ENCODE measurements around the gene SLC66A2.

SLC66A2 gene

DNA sequence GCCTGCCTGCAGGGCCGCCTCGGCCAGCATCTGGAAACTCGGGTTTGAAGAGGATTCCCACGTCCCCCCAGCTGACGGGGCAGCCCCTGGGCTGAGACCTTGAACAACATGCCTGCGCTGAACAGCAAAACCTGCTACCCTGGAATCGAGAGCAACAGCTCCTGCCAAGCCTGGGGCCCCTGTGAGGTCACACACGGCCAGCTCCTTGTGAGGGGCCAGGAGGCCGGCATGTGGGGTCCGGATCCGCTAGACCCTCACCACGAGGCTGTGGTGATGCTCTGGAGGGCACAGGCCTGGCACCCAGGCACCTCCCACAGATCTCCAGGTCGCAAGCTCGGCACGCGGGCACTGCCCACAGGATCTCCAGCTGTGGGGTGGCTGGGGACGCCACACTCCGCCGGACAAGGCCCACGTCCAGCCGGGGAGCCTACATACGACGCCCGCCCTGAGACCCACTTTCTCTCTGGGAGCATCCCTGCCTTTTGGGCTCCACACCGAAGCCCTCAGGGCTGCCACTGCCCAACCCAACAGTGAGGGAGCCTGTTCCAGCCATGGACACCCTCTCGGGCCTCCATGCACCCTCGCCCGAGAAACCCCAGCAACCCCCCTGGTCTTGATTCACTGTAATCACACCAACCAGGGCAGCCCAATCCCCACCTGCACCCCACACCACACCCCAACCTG is 34.1 kb downstream of the SLC66A2 start:
- no peak for DNase-seq

DNA sequence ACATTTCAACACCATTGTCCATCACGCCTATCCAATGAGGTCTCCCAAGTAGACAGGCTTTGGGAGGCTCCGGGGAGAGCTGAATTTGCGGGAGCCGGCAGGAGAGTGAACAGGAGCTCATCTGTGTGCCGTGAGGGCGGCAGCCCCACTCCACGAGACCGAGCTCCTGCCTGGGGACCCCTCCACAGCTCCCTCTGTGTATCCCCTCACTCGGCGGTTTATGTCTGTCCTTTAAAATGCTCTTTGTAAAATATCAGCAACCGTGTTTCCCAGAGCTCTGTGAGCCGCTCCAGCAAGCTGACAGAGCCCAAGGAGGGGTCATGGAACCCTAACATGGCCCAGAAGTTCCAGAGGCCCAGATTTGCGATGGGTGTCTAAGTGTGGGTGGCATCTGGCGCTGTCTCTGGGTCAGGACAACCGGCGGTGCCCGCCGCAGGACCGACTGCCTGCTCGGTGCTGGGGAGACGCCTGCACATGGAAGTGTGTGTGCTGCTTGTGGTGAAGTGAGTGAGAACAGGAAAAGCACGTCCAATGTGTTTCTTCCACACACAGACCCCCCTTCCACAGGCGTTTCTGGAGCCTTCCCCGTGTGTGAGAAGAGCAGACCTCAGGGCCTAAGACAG is 34.8 kb downstream of the SLC66A2 start:
- DNase-seq: no peak

DNA sequence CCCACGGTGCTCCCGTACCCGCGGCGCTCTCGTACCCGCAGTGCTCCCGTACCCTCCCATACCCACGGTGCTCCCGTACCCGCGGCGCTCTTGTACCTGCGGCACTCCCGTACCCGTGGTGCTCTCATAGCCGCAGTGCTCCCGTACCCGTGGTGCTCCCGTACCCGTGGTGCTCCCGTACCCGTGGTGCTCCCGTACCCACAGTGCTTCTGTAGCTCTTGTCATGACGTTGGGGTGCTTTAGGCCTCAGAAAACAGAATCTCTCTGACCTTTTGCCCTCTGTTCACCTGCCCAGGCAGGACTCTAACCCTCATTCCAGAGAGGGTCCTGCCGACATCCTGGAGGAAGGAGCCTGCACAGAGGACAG is 35.3 kb downstream of the SLC66A2 start:
- DNase-seq: no peak

DNA sequence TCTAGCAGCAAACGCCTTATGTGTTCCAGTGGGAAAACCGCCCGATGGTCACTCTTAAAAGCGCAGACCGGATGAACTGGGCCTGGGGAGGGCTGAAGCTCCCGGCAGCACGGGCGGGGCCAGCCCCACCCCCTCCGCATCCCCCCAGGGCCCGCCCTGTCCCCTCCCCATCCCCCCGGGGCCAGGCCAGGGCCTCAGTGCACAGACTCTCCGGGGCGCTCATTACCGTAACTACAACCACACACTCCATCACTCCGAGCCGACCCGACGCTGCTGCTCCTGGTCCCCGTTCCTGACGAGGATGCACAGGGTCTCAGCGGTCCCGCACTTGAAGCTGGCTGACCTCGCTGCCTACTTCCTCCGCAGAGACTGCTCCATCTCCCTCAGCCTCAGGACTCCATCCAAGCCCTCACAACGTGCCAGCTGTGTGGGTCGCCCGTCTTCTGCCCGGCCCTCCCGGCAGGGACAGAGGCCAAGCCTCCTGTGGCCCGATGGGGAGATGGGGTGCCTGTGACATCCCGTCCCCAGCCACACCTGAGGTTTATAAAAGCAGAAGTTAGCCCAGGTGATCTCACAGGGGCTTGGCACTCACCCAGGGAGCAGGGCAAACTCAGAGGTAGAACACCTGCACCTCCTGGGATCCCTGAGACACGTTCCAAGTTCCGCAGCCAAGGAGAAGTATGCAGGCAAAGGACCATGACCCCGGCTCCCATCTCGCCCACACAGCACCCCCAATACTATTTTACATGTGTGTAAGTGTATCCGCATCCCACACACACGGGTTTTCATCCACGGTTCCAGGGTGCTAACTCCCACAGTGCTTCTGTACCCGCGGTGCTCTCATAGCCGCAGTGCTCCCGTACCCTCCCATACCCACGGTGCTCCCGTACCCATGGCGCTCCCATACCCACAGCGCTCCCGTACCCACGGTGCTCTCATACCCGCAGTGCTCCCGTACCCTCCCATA is 36.0 kb downstream of the SLC66A2 start:
- DNase-seq: no peak

DNA sequence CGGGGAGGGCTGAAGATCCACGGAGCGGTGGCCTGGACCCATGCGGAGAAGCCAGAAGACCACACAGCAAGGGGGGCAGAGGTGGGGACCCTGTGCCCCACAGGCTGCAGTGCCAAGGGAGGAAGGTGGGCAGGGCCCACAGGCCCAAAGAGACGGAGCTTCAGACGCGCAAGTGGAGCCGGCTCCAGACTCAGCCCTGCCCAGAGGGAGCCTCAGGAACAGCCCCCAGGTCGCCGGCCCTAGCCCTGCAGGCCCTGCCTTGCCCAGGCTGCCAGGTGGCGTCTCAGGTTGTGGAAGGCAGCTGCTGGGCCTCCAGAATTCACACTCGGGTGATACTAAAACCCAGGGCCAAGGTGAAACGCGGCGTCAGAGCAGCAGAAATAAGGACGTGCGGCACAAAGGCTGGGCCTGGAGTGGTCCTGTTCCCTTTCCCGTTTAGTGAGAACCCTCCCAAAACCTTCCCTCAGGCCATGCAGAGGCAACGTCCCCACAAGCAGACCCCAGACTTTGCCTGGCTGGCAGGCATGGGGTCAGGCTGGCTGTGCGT is 36.8 kb downstream of the SLC66A2 start:
- DNase-seq: no peak

DNA sequence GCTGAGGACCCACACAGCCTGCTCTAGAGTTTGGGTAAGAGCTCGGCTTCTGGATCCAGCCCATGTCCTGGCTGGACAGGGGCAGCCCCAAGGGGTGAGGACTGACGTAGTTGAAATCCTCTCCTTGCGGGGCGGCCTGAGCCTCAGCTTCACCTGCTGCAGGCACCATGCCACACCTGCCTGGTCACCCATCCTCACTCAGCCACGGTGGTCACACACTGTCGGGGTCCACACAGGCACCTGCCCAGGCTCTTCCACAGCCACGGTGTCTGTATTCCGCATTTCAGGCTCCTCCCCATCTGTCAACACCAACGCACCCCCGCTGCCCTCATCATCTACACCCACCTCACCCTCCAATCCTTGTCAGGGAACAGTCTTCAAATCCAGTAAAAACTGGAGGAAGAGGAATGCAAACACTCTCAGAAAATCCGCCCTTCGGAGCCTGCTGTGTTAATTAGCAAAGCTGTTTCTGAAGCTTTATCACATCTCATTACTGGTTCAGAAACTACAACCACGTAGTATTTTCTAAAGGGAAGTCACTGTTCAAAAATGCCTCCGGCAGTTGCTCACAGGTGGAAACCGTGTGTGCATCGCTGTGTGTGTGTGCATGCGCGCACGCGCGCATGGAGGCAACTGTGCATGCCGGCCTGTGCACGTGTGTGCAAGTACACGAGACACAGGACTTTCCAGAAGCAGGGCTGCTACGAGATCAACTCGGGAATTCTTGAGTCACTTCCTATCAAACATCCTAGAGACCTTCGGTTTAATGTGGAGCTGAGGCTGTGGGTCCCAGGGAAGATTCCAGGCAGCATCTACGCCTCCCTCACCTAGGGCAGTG is 38.2 kb downstream of the SLC66A2 start:
- no peak for DNase-seq

DNA sequence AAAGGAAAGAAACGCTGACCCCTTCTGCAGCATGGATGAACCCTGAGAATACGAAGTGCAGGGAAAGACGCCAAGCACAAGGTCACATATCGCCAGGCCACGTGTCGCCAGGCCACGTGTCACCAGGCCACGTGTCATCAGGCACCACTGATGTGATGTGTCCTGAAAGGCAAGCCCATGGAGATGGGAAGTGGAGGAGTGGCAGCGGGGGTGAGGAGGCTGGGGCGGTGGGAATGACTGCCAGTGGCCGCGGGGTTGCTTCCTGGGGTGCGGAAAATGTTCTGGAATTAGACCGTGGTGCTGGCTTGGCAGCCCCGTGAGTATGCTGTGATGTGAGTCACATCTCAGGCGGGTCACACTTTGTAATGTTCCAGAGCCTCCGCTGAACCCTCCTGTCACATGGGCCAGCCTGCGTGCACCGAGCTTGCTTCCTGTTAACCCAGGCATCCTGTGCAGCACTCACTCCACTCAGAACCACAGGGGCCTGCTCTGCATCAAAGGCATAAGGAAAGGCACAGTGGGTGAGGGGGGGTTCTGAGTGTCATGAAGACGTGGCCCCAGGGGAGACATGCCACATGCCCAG is 39.0 kb downstream of the SLC66A2 start:
- no peak for DNase-seq

DNA sequence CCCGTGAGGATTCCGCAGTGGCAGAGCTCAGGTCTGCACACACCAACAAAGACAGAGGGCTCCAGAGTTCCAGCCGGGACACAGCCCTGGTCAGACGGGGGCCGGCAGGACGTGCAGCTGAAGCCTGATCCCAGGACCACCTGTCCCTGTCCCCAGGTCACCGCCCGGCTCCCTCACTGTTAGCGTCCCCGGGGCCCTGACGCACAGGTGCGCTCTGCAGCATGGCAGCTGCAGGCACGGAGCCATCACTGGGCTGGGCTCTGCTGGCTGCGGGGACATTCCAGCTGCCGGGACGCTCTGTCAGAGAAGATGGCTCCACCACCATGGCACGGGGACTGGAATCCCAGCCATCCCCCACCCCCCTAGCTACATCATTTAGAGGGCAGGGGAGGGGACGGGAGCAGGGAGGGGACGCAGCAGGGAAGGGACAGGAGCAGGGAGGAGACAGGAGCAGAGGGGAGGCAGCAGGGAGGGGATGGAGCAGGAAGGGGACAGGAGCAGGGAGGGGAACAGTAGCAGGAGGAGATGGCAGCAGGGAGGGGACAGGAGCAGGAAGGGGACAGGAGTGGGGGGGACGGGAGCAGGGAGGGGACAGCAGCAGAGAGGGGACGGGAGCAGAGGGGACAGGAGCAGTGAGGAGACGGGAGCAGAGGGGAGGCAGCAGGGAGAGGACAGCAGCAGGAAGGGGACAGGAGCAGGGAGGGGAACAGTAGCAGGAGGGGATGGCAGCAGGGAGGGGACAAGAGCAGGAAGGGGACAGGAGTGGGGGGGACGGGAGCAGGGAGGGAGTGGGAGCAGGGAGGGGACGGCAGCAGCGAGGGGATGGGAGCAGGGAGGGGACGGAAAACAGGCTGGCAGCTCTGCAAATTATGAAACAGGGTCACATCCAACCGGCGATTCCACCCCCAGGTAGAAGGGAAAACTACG is 39.8 kb downstream of the SLC66A2 start:
- DNase-seq: no peak

DNA sequence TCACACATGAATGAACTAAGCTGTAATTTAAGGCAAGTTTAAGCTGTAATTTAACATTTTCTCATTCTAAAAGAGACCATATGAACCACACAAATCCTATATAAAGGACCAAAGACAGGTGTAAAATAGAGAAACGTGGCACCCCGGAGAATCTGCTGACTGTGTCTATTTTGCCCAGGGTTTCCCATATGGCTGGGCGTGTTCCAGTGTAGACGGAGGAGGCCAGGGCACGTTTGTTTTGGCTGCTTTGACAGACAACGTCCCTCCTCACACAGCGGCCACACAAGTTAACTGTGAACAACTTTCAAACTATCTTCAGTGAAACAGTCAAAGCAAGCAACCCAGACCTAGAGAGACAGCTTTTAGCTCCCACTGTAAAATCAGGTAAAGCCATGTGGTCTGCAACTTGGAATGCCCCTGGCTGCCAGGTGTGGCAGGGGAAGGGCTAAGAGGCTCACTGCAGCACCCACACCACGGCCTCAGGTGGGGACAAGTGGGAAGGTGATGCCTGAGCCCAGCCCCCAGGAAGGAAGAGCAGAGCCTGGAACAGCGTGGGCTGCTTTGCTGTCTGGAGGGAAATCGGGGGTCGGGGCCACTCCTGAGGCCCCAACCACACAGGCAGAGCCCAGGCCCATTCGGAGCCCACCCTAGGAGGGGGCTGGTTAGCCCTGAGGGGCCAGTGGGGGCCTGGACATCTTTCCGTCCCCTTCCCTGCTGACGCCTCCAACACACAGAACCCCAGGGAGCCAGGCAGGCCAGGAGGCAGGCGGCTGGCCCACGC is 40.7 kb downstream of the SLC66A2 start:
- DNase-seq: no peak

DNA sequence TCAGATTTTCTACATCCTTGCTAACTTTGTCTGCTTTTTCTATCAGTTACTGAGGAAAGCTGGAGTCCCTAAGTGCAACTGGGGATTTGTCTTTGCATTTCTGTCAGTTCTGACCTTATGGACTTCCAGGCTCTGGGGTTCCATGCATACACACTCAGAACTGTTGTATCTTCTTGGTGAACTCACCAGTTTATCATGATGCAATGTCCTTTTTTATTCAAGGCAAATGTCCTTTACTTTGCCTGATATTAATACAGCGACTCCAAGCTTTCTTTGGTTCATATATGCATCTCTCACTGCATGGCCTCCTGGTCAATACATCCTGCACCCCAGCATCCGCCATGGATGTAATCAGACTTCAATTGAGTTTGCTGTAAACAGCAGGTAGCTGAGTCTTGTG is 44.7 kb downstream of the SLC66A2 start:
- DNase-seq: no peak

DNA sequence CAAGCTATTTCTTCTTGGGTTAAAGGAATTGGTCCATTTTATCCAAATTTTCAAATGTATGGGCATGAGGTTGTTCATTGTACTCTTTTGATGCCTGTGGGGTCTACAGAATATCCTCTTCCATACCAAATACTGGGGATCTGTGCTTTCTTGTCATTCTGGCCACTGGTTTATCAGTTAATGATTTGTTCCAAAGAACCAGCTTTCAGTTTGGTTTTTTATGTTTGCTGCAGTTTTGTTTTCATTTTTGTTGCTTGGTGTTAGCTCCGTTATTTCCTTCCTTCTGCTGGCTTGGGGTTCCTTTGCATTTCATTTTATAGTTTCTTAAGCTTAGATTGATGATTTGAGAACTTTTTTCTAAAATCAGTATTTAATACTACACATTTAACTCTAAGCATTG is 45.5 kb downstream of the SLC66A2 start:
- DNase-seq: no peak

DNA sequence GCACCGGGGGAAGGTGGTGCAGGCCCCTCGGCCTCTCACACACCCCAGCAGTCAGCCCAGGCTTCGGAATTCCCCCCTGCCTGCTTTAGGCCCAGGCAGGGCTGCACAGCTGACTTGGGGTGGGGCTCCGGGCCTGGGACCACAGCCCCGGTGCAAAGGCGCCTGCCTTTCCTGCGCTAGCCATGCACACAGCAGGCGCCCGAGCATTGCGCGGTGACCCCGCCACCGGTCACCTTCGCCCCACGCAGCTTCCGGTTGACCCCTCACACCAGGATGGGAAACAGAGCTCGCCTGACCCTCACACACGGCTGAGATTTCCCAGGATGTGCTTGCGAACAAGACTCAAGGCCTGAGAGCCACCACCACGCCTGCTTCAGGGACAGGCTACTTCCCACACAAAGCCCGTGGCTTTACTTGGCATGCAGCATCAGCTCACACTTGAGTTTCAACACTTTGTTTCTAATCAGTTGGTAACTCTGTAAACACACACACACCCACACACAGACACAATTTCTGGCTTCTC is 46.0 kb downstream of the SLC66A2 start:
- no peak for DNase-seq

DNA sequence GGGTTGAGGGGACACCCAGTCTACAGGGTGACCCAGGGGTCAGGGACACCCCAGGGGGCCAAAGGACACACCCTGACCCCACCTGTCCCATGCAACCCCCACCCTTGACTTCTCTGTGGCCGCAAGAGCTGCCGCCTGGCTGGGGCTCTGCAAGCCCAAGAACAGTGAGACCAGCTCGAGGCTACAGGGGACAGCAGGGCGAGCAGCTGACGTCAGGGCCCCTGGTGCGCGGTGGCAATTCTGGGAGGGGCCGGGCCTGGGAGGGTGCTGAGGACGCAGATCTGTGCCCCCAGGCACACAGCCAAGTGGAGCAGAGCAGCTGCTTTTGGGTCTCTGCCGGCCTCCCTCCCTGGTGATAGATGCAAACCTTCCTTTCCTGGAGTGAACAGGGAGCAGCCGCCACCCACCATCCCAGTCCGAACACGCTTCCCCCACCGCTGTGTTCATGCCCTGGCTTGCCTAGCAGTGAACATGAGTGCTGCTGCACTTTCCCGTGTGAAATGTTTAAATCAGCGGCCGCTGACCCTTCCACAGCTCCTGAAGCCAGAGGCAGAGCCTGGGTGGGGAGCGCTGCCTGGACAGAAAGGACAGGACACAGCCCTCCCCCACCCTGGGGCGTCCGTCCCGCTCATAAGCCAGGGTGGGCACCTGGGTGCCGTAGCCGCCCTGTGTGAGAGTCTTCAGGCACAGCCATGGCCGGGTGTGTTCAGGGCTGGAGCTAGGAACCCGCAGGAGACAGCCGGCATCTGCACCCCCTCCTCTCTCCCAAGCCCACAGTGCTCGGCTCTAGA is 46.9 kb downstream of the SLC66A2 start:
- no peak for DNase-seq

DNA sequence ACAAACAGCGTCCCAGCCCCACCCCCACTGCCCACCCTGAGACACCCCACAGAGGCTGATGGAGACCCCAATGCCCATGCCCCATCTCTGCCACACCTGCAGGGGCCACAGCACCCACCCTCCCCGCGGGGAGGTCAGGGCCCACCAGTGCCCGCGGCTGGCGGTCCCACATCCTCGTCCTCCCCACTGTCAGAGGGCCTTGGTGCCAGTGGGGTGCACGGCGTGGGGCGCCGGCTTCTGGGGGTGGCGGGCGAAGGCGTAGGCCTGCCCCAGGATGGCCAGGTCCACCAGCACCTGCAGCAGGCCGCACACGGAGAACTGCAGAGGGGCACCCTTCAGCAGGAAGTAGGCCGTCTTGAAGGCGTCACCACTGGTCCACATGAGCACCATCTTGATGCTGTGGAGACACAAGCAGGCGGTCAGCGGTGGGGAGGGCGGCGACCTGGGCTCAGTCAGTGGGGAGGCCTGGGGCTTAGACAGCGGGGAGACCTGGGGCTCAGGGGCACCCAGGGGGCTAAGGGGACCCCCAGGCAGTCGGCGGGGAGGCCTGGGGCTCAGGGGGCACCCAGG is 47.6 kb downstream of the SLC66A2 start:
- no peak for DNase-seq

DNA sequence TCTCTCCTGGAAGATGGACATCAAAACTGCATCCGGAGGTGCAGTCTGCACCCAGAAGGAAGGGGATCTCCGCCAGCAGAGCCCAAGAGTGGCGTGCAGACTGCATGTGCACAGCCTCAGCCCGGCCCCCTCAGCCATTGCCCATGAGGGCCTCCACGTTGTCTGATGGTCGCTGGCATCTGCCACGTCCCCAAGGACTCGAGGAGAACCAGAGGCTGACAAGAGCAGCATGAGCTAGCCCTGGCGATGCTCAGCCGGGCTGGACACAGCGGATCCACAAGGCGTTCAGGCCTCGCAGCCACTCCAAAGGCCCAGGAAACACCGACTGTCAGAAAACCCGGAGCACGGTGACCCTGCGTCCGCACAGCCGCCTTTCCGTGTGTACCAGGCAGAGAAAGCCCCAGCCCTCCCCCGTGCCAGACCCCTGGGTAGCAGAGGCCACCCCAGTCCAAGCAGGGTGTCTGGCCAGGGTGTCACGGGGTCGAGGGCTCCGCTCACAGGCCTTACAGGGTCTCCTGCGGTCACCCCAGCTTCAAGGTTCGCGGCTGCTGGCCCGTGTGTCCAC is 48.3 kb downstream of the SLC66A2 start:
- DNase-seq: no peak

DNA sequence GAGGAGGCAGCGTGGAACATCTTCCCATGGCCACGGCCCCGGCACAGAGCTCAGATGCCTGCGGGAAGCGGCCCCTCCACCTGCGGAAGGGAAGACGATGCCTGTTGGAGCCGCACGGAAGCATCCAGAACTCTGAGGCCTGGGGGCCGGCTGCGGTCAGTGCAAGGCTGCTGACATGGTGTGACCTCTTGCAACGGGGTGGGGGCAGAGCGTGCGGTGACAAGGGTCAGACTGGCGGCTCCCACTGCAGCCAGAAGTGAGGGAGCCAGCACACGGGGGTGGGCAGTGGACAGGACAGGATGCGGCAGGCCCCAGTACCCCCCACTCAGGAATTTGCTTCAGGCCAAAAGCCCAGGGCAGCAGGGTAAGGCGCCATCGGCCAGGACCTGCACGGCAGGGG is 48.8 kb downstream of the SLC66A2 start:
- DNase-seq: no peak

DNA sequence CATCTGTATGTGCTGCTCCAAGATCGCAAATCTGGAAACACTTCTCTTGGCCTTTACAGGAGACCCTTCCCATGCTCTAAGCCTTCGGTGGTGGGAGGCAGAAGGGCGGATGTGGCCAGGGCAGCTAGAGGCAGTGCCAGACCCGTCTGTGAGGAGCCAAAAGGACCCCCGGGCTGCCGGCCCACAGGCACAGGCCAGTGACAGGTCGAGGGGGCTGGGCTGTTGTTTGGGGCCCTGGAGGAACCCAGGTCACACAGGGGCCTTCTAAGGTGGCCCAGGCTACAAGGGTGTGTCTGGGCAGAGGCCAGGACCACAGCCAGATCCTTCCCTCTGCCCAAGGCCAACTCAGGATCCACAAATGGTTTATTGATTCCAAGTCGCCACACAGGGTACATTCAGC is 49.4 kb downstream of the SLC66A2 start:
- DNase-seq: no peak

DNA sequence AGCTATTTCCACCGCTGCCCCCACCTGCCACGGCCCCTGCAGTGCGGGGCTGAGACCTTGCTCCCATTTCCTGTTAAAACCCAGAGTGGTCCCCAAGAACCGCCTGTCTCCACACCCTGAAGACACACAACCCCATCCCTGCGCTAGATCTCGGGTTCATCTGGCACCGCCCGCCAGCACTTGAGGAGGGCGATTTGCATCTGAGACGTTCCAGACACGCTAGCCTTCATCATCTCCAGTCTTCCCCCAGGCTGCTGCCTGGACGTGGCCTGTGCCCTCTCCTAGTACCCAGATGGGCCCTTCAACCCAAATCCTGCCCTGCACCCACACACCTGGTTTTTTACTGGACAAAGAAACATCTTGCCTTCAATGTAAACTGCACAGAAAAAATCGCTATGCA is 49.8 kb downstream of the SLC66A2 start:
- DNase-seq: no peak
